ENCODE data around the gene CD27. TPM values are rescaled to one million over a fixed set of nuclear protein-coding genes. Genes with fewer than 3 reads are reported as not detected.

Gene CD27
- total and polyA plus RNA-seq, 2 of the 13 experiments (the other 11 are each of a cell fraction or from before 2014, with no cell fraction given), result 0.12 TPM; not detected in 1

- TF ChIP-seq DPF2 (CRISPR knock-in tag; IDR thresholded peaks at IDR 0.05; ENCODE audit: borderline replicate concordance, low read depth) (no peak), ZNF501 (CRISPR knock-in tag; IDR thresholded peaks at IDR 0.05) (peak; percentile 49; the same call in 1 of the 2 replicates), HINFP (CRISPR knock-in tag; IDR thresholded peaks at IDR 0.05; ENCODE audit: low read depth) (no peak), ZNF670 (CRISPR knock-in tag; IDR thresholded peaks at IDR 0.05; ENCODE audit: borderline replicate concordance) (no peak), ELF3 (CRISPR knock-in tag; IDR thresholded peaks at IDR 0.05) (peak; percentile 70), ZNF251 (CRISPR knock-in tag; IDR thresholded peaks at IDR 0.05) (no peak), GABPA (IDR thresholded peaks at IDR 0.05; ENCODE audit: low read depth, low read length) (no peak), GABPA (CRISPR knock-in tag; IDR thresholded peaks at IDR 0.05; ENCODE audit: low read depth) (0 out of 2 replicates have a peak, but pooled peaks have one; percentile 22), GMEB2 (CRISPR knock-in tag; IDR thresholded peaks at IDR 0.05; ENCODE audit: low read depth) (no peak), FOXP1 (IDR thresholded peaks at IDR 0.05) (no peak), FOXP1 (CRISPR knock-in tag; IDR thresholded peaks at IDR 0.05) (no peak), ZNF451 (CRISPR knock-in tag; IDR thresholded peaks at IDR 0.05) (no peak), ZNF260 (CRISPR knock-in tag; IDR thresholded peaks at IDR 0.05; ENCODE audit: borderline replicate concordance, low read depth) (no peak), MIER3 (CRISPR knock-in tag; IDR thresholded peaks at IDR 0.05; ENCODE audit: borderline replicate concordance) (peak; percentile 65; the same call in 1 of the 2 replicates), ZGPAT (CRISPR knock-in tag; IDR thresholded peaks at IDR 0.05) (peak; percentile 58; the same call in 1 of the 2 replicates), USF2 (IDR thresholded peaks at IDR 0.05; ENCODE audit: low read depth, low read length) (peak; percentile 49), USF2 (CRISPR knock-in tag; IDR thresholded peaks at IDR 0.05; ENCODE audit: borderline replicate concordance) (peak; percentile 63; the same call in 1 of the 2 replicates), ERF (CRISPR knock-in tag; IDR thresholded peaks at IDR 0.05) (no peak), AKAP8 (CRISPR knock-in tag; IDR thresholded peaks at IDR 0.05) (no peak), MXD1 (CRISPR knock-in tag; IDR thresholded peaks at IDR 0.05) (no peak), RAD21 (CRISPR knock-in tag; IDR thresholded peaks at IDR 0.05) (peak; percentile 84), ADNP (CRISPR knock-in tag; IDR thresholded peaks at IDR 0.05) (no peak), MIER2 (CRISPR knock-in tag; IDR thresholded peaks at IDR 0.05) (0 out of 2 replicates have a peak, but pooled peaks have one; percentile 22), JUND (CRISPR knock-in tag; IDR thresholded peaks at IDR 0.05) (0 out of 2 replicates have a peak, but pooled peaks have one; percentile 46), ZNF883 (CRISPR knock-in tag; IDR thresholded peaks at IDR 0.05; ENCODE audit: not compliant biosample characterization) (peak; percentile 20)
These were observed 21.3 kb upstream of the CD27 start (continued) for GRCh38 chr12:6423267-6424007.
